HFF-Myc (cell line): Measurements from ENCODE around the gene GALNT7.

Source experiments
- DNase-seq: peaks from one replicate; pipeline ENCODE4 v3.0.0-alpha.2; 2011; ENCODE audit warnings: low read depth; ENCODE audit errors: extremely low read depth
- H3K4me3 ChIP-seq: replicated peaks from 2 replicates; pipeline ENCODE4 v1.5.1; 2011; ENCODE audit warnings: low read depth, mild to moderate bottlenecking, control low read depth, low read length
- TF ChIP-seq, protein P1 (sequence below): IDR thresholded peaks from 2 replicates; pipeline ENCODE4 v1.5.1; 2012; ENCODE audit warnings: mild to moderate bottlenecking, low read depth, low read length, control low read depth; ENCODE audit errors: missing control alignments

Gene GALNT7

DNA sequence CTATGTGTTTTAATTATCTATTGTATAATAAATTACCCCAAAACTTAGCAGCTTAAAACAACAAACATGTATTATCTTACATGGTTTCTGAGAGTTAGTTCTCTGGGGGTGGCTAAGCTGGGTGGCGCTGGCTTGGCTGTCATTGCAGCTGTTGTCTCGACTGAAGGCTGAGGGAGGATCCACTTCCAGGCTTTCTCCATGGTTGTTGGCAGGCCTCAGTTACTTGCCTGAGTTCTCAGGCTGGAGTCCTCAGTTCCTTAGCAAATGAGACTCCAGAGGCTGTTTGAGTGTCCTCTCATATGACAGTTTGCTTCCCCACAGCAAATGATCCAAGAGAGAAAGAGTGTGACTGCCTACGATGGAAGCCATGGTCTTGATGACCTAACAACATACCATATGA is 23.5 kb upstream of the GALNT7 start:
- H3K4me3 ChIP-seq = no peak overlapping the region
- DNase-seq = no peak
- TF ChIP-seq, protein P1, sequence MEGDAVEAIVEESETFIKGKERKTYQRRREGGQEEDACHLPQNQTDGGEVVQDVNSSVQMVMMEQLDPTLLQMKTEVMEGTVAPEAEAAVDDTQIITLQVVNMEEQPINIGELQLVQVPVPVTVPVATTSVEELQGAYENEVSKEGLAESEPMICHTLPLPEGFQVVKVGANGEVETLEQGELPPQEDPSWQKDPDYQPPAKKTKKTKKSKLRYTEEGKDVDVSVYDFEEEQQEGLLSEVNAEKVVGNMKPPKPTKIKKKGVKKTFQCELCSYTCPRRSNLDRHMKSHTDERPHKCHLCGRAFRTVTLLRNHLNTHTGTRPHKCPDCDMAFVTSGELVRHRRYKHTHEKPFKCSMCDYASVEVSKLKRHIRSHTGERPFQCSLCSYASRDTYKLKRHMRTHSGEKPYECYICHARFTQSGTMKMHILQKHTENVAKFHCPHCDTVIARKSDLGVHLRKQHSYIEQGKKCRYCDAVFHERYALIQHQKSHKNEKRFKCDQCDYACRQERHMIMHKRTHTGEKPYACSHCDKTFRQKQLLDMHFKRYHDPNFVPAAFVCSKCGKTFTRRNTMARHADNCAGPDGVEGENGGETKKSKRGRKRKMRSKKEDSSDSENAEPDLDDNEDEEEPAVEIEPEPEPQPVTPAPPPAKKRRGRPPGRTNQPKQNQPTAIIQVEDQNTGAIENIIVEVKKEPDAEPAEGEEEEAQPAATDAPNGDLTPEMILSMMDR = no peak

DNA sequence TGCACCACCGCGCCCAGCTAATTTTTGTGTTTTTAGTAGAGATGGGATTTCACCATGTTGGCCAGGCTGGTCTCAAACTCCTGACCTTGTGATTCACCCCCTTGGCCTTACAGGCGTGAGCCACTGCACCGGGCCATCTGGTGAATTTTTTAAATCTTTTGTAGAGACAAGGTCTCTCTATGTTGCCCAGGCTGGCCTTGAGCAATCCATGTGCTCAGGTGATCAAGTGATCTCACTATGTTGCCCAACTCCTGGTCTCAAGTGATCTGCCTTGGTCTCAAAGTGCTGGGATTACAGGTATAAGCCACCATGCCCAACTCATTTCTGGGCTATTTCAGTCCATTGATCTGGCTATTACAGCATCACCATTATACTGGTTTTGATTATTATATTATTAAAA is 22.2 kb upstream of the GALNT7 start:
- TF ChIP-seq, protein P1 = no peak
- no peak overlapping the region for H3K4me3 ChIP-seq
- no peak for DNase-seq

DNA sequence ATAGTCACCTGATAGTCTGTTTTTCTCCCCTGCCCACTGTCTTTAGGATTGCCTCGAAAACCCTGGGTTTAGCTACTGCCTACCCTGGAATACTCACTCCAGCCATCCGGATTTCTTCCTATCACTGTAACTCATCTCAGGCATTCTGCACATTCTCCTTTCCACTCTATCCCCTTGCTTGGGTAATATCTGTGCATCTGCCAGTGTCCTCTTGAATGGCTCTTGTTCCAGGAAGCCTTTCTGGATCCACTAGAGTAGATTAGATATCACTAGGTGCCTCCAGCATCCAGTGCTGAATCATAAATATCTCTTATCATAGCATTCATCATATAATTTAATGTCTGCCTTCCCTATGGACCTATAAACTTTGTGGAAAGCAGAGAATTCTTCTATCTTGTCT is 17.1 kb upstream of the GALNT7 start:
- DNase-seq = no peak
- H3K4me3 ChIP-seq = no peak overlapping the region
- TF ChIP-seq, protein P1 = no peak

DNA sequence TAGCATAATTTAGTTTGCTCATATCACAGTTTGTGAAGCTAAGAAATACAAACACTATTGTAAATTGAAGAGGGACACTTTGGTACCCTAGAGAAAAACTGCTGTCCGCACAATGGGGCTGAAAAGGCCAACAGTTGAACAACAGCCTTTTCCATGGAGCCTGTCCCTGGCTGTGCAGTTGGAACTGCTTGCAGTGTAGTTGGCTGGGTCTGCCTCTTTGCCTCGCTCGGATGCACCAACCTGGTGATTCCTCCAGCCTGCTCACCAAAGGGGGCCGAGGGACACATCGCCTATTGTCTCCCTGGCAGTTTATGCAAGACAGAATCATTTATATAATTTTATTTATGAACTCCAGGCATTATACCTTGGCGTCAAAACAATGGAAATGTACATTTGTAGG is 16.5 kb upstream of the GALNT7 start:
- TF ChIP-seq, protein P1 = no peak
- no peak for DNase-seq
- H3K4me3 ChIP-seq = no peak overlapping the region

DNA sequence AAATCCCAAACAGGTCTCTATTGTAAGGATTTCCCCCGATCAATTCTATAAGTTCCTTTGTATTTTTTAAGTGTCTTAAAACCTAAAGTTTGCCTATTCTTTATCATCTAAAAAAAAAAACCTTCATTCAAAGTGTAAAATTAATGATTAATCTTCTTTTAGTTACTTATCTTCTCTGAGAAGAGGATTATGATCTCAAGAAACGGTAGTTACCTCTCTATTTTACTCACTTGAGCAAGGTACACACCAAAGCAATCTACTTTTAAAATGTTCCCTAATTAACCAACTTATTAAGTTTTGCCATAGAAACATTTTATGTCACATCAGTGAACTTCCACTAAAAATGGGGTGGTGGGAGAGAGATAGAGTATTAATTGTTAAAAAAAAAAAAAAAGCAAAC is 15.2 kb upstream of the GALNT7 start:
- TF ChIP-seq, protein P1 = no peak
- no peak for DNase-seq

DNA sequence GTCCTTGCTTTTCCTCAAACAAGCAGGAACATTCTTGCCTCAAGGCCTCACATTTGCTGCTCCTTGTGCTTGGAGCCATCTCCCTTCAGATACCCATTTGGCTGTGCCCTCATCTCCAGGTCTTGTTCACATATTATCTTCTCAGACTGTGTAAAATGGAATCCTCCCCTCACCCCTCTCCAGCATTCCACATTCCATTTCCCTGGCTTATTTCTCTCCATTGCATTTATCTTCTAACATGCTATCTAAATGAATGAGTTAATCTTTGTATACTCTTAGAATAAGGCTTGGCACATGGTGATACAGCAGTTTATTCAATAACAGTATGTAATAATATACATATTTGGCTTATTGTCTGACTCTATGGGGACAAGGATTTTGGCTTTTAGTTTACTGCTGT is 8.8 kb upstream of the GALNT7 start:
- TF ChIP-seq, protein P1 = no peak
- no peak overlapping the region for H3K4me3 ChIP-seq
- no peak for DNase-seq

More for the DNA sequence above, 15.2 kb upstream of the GALNT7 start:
- H3K4me3 ChIP-seq = no peak overlapping the region

DNA sequence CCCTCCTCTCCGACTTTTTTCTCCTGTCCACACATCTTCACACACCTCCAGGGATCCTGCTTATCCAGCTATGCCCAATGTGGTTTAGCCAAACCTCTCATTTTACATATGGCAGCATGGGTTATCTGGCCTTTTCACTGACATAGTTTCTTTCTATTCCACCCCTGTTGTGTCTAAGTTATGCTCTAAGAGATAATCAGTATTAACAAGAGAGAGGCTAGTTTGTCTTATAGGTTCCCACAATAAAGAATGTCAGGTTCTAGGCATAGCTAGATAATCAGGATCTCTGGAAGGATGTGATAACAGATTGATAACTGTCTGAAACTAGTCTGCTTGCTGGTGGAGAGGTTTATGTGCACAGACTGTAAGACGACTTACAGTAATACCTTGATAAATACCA is 7.7 kb upstream of the GALNT7 start:
- H3K4me3 ChIP-seq = no peak overlapping the region
- no peak for DNase-seq
- TF ChIP-seq, protein P1 = no peak
